ENCODE measurements around the gene HECW1. TPM values are rescaled to one million over a fixed set of nuclear protein-coding genes. Genes with fewer than 3 reads are reported as not detected.

Gene HECW1
- total and polyA plus RNA-seq, 2 of the 8 experiments (the other 6 are each of a cell fraction or from before 2014, with no cell fraction given) = 2.9 to 12.7 TPM

DNA sequence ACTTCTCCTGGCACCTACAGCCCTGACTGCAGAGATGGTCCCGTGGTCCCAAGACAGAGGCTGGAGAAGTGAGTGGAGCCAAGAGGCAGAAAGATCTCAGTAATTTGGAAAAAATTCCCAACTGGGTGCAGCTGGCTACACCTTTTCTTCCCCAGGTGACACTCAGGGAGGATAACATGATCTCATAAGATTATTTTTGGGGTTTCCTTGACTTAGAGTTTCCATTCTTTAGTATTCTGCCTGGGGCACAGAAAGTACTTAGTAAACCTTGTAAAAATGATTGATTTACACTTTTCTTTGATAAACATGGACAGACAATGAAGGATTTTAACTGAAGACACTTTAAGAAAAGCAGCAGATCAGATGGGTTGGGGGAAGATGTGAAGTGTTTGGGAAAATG is 38.6 kb downstream of the HECW1 start (continued):
- no peak for TF ChIP-seq CHD7 (IDR thresholded peaks at IDR 0.05; ENCODE audit: insufficient replicate concordance, low read length)

Data from H1 (cell line).